Peyer's patch (tissue), 4 donors: ENCODE results near the gene JTB.

Experiments
- CTCF ChIP-seq, 6 experiments: fragments of 450-650 bp in 4 of 6; fragments of 200-600 bp in 2 of 6; sonication (generic) in 1 of 6; IDR thresholded peaks; one replicate each; pipeline ENCODE4 v1.5.1; 2017 to 2019; ENCODE audit warnings: antibody characterized with exemption in 6 of 6, mild to moderate bottlenecking in 3 of 6, moderate library complexity in 1 of 6
- POLR2A ChIP-seq, 2 donors: fragments of 450-650 bp; IDR thresholded peaks; one replicate each; pipeline ENCODE4 v1.5.1; 2017; ENCODE audit warnings: antibody characterized with exemption in 2 of 2, mild to moderate bottlenecking in 2 of 2, moderate library complexity in 2 of 2

- no peak for TF ChIP-seq CTCF (IDR thresholded peaks at IDR 0.05)
- no peak for TF ChIP-seq POLR2A (IDR thresholded peaks at IDR 0.05)
Measured at GRCh38 chr1:153991806-153992205, 14.3 kb upstream of the JTB start.
